ENCODE results near the gene GSTO1. TPM values are rescaled to one million over a fixed set of nuclear protein-coding genes. Genes with fewer than 3 reads are reported as not detected.

Gene GSTO1
- total and polyA plus RNA-seq, 4 donors = 137 to 349 (median 211) TPM

DNA sequence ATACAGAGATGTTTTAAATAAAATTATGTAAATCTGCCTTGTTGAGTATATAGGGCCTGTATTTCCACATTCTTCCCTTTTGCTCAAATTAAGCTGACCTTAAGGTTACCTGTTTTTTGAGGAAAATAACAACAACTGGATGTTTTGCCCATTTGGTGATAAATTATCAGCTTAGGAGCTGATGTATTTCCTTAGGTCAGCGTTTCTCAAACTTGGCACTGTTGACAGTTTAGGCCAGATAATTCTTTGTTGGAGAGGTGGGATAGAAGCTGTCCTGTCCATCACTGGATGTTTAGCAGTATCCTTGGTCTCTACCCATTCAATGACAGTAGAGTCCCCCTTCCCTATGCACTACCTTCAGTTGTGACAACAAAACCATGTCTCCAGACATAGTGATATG, 21.5 kb downstream of the GSTO1 start:
- Histone ChIP-seq H3K4me1 (ENCODE audit: control insufficient read depth in 4 of 4, insufficient read depth in 4 of 4, low read length in 3 of 4) (peaks cover 0 to 7% (median 4%) of the 10 kb centered on the region in 4 donors), H3K27ac (ENCODE audit: low read depth in 1 of 2, low read length in 2 of 2) (no peak overlapping the region), H3K9me3 (ENCODE audit: control insufficient read depth in 4 of 4, low read length in 3 of 4) (no peaks in the 10 kb centered on the region), H3K9ac (ENCODE audit: low read depth in 1 of 2, low read length in 2 of 2) (no peak overlapping the region), H3K27me3 (ENCODE audit: control insufficient read depth in 4 of 4, insufficient read depth in 4 of 4, low read length in 3 of 4) (no peaks in the 10 kb centered on the region), H3K36me3 (ENCODE audit: control insufficient read depth in 4 of 4, insufficient read depth in 3 of 4, low read depth in 1 of 4, low read length in 3 of 4) (no peaks in the 10 kb centered on the region), H3K4me3 (ENCODE audit: low read depth in 1 of 3, low read length in 3 of 3) (no peak overlapping the region)
- no peak for DNase-seq (ENCODE audit: low spot score)
- TF ChIP-seq GABPA (IDR thresholded peaks at IDR 0.05 in 1 of 2, conservative IDR thresholded peaks at IDR 0.05 in 1 of 2) (no peak), FOXA2 (IDR thresholded peaks at IDR 0.05) (no peak), FOXA1 (IDR thresholded peaks at IDR 0.05) (no peak), HNF4G (IDR thresholded peaks at IDR 0.05) (no peak), SP1 (IDR thresholded peaks at IDR 0.05) (no peak), HNF4A (conservative IDR thresholded peaks at IDR 0.05) (no peak), RAD21 (IDR thresholded peaks at IDR 0.05) (no peak), JUND (IDR thresholded peaks at IDR 0.05) (no peak), YY1 (IDR thresholded peaks at IDR 0.05) (no peak)
- TF ChIP-seq, protein P1, sequence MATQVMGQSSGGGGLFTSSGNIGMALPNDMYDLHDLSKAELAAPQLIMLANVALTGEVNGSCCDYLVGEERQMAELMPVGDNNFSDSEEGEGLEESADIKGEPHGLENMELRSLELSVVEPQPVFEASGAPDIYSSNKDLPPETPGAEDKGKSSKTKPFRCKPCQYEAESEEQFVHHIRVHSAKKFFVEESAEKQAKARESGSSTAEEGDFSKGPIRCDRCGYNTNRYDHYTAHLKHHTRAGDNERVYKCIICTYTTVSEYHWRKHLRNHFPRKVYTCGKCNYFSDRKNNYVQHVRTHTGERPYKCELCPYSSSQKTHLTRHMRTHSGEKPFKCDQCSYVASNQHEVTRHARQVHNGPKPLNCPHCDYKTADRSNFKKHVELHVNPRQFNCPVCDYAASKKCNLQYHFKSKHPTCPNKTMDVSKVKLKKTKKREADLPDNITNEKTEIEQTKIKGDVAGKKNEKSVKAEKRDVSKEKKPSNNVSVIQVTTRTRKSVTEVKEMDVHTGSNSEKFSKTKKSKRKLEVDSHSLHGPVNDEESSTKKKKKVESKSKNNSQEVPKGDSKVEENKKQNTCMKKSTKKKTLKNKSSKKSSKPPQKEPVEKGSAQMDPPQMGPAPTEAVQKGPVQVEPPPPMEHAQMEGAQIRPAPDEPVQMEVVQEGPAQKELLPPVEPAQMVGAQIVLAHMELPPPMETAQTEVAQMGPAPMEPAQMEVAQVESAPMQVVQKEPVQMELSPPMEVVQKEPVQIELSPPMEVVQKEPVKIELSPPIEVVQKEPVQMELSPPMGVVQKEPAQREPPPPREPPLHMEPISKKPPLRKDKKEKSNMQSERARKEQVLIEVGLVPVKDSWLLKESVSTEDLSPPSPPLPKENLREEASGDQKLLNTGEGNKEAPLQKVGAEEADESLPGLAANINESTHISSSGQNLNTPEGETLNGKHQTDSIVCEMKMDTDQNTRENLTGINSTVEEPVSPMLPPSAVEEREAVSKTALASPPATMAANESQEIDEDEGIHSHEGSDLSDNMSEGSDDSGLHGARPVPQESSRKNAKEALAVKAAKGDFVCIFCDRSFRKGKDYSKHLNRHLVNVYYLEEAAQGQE (IDR thresholded peaks at IDR 0.05) = no peak
- TF ChIP-seq, protein P2, sequence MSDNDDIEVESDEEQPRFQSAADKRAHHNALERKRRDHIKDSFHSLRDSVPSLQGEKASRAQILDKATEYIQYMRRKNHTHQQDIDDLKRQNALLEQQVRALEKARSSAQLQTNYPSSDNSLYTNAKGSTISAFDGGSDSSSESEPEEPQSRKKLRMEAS (IDR thresholded peaks at IDR 0.05) = no peak
- TF ChIP-seq, protein P3, sequence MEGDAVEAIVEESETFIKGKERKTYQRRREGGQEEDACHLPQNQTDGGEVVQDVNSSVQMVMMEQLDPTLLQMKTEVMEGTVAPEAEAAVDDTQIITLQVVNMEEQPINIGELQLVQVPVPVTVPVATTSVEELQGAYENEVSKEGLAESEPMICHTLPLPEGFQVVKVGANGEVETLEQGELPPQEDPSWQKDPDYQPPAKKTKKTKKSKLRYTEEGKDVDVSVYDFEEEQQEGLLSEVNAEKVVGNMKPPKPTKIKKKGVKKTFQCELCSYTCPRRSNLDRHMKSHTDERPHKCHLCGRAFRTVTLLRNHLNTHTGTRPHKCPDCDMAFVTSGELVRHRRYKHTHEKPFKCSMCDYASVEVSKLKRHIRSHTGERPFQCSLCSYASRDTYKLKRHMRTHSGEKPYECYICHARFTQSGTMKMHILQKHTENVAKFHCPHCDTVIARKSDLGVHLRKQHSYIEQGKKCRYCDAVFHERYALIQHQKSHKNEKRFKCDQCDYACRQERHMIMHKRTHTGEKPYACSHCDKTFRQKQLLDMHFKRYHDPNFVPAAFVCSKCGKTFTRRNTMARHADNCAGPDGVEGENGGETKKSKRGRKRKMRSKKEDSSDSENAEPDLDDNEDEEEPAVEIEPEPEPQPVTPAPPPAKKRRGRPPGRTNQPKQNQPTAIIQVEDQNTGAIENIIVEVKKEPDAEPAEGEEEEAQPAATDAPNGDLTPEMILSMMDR (IDR thresholded peaks at IDR 0.05; ENCODE audit: low read depth, low read length, missing input control) = no peak
- 75% methylated on average over 1 of the region's 1 CpG for WGBS

DNA sequence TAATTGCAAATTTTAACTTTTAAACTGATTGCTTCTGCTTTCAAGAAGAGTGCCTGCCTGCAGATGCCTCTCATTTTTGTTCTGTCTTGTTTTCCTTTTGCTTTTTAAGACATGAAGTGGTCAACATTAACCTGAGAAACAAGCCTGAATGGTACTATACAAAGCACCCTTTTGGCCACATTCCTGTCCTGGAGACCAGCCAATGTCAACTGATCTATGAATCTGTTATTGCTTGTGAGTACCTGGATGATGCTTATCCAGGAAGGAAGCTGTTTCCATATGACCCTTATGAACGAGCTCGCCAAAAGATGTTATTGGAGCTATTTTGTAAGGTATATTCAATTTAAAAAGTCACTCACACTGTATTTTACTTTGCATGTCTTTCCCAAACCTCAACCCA, 23.1 kb downstream of the GSTO1 start:
- no peaks in the 10 kb centered on the region for H3K9me3 ChIP-seq (ENCODE audit: control insufficient read depth in 4 of 4, low read length in 3 of 4)
- no peak overlapping the region for H3K4me3 ChIP-seq (ENCODE audit: low read depth in 1 of 3, low read length in 3 of 3)
- no peak overlapping the region for H3K27ac ChIP-seq (ENCODE audit: low read depth in 1 of 2, low read length in 2 of 2)
- no peak for DNase-seq (ENCODE audit: low spot score)
- 71% methylated on average over 2 of the region's 2 CpGs for WGBS
- H3K9ac ChIP-seq (ENCODE audit: low read depth in 1 of 2, low read length in 2 of 2) = no peak overlapping the region
- TF ChIP-seq, protein P4, sequence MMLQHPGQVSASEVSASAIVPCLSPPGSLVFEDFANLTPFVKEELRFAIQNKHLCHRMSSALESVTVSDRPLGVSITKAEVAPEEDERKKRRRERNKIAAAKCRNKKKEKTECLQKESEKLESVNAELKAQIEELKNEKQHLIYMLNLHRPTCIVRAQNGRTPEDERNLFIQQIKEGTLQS (IDR thresholded peaks at IDR 0.05) = no peak
- no peak for TF ChIP-seq NR2F2 (IDR thresholded peaks at IDR 0.05)
- TF ChIP-seq TAF1 (conservative IDR thresholded peaks at IDR 0.05) = no peak
- TF ChIP-seq SP1 (IDR thresholded peaks at IDR 0.05) = no peak
- TF ChIP-seq, protein P5, sequence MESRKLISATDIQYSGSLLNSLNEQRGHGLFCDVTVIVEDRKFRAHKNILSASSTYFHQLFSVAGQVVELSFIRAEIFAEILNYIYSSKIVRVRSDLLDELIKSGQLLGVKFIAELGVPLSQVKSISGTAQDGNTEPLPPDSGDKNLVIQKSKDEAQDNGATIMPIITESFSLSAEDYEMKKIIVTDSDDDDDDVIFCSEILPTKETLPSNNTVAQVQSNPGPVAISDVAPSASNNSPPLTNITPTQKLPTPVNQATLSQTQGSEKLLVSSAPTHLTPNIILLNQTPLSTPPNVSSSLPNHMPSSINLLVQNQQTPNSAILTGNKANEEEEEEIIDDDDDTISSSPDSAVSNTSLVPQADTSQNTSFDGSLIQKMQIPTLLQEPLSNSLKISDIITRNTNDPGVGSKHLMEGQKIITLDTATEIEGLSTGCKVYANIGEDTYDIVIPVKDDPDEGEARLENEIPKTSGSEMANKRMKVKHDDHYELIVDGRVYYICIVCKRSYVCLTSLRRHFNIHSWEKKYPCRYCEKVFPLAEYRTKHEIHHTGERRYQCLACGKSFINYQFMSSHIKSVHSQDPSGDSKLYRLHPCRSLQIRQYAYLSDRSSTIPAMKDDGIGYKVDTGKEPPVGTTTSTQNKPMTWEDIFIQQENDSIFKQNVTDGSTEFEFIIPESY (IDR thresholded peaks at IDR 0.05) = no peak
- H3K4me1 ChIP-seq (ENCODE audit: control insufficient read depth in 4 of 4, insufficient read depth in 4 of 4, low read length in 3 of 4) = peaks cover 0 to 7% (median 4%) of the 10 kb centered on the region in 4 donors
- no peaks in the 10 kb centered on the region for H3K36me3 ChIP-seq (ENCODE audit: control insufficient read depth in 4 of 4, insufficient read depth in 3 of 4, low read depth in 1 of 4, low read length in 3 of 4)
- no peaks in the 10 kb centered on the region for H3K27me3 ChIP-seq (ENCODE audit: control insufficient read depth in 4 of 4, insufficient read depth in 4 of 4, low read length in 3 of 4)
